HL-60 (cell line): Measurements from ENCODE around the gene VARS2.
"Not testable (repeated sequence)": the region's sequence is repeated elsewhere in the genome, so short reads cannot be mapped to it uniquely, and the experiment has no call there.

ENCODE experiments used
- DNase-seq, 2 experiments: peaks; one replicate each; pipeline ENCODE4 v3.0.0-alpha.2; 2010 to 2020; ENCODE audit warnings: low read depth in 1 of 2, low spot score in 1 of 2
- H3K27ac ChIP-seq: fragments of 250-450 bp; sonication (Bioruptor Pico); replicated peaks from 2 replicates; pipeline ENCODE4 v1.5.1; 2020; ENCODE audit warnings: mild to moderate bottlenecking, moderate library complexity
- H3K27me3 ChIP-seq: fragments of 250-450 bp; sonication (Bioruptor Pico); 2 replicates; pipeline ENCODE4 v1.5.1; 2021; ENCODE audit warnings: mild to moderate bottlenecking, moderate library complexity; ENCODE audit not compliant: insufficient read depth, poor library complexity, severe bottlenecking
- H3K4me3 ChIP-seq: replicated peaks from 2 replicates; pipeline ENCODE4 v1.5.1; 2011; ENCODE audit warnings: mild to moderate bottlenecking, control low read depth, low read length; ENCODE audit not compliant: insufficient read depth
- CTCF ChIP-seq: IDR thresholded peaks from one replicate; pipeline ENCODE4 v1.5.1; 2011; ENCODE audit warnings: low read length, control low read depth, inconsistent platforms; ENCODE audit not compliant: insufficient read depth
- GABPA ChIP-seq: IDR thresholded peaks from 2 replicates; pipeline ENCODE4 v1.6.1; 2012; ENCODE audit warnings: low read depth
- POLR2AphosphoS5 ChIP-seq: IDR thresholded peaks from 2 replicates; pipeline ENCODE4 v1.6.1; 2012; ENCODE audit warnings: low read depth
- REST ChIP-seq: IDR thresholded peaks from 2 replicates; pipeline ENCODE4 v1.6.1; 2012; ENCODE audit warnings: low read depth; ENCODE audit not compliant: insufficient replicate concordance
- SPI1 ChIP-seq: IDR thresholded peaks from 2 replicates; pipeline ENCODE4 v1.6.1; 2012; ENCODE audit warnings: low read depth, mild to moderate bottlenecking, borderline replicate concordance
- long read RNA-seq: library from polyadenylated mRNA; unstranded; transcript quantifications from one replicate; pipeline ENCODE4 v2.0.0, GENCODE V29; 2020

VARS2 gene
- long read RNA-seq, full-length matches to known transcripts, result 5 of 22 reads
- long read RNA-seq, partial matches to known transcripts, result 8 of 22 reads
- long read RNA-seq, other reads (novel, unspliced or antisense), result 9 of 22 reads

- DNase-seq, result peak; percentile 89 to 90
- Histone ChIP-seq H3K27me3 (no peaks in the 10 kb centered on the region), H3K27ac (peak within 1 kb of the TSS; percentile 82), H3K4me3 (peak within 1 kb of the TSS; percentile 56)
- TF ChIP-seq CTCF, result no peak
- TF ChIP-seq POLR2AphosphoS5, result peak; percentile 92
Measured at GRCh38 chr6:30914076-30914853, at the start of gene VARS2. VARS2 (plus strand) TSS chr6:30914238; CDS start chr6:30914837, 599 bp downstream.

GRCh38 chr6:30864325-30864724 lies 49.7 kb upstream of the VARS2 start:
- Histone ChIP-seq H3K4me3 (no peak overlapping the region), H3K27ac (no peak overlapping the region), H3K27me3 (no peaks in the 10 kb centered on the region)
- TF ChIP-seq POLR2AphosphoS5 (no peak), GABPA (no peak), CTCF (no peak), SPI1 (no peak), REST (no peak)
- DNase-seq, result no peak

- DNase-seq, H3K27me3 ChIP-seq, H3K4me3 ChIP-seq, H3K27ac ChIP-seq: not testable (repeated sequence)
Measured at GRCh38 chr6:30869241-30869749, 44.7 kb upstream of the VARS2 start.

GRCh38 chr6:30870546-30870945 lies 43.5 kb upstream of the VARS2 start:
- TF ChIP-seq REST (no peak), GABPA (no peak)
- Histone ChIP-seq H3K4me3 (no peak overlapping the region), H3K27me3 (no peaks in the 10 kb centered on the region), H3K27ac (no peak overlapping the region)
- no peak for DNase-seq
